ENCODE measurements around the gene LCA5L. TPM values are rescaled to one million over a fixed set of nuclear protein-coding genes. Genes with fewer than 3 reads are reported as not detected.

The LCA5L gene
- total and polyA plus RNA-seq, 2 of the 13 experiments (the other 11 are each of a cell fraction or from before 2014, with no cell fraction given): 0.13 to 0.55 TPM

DNA sequence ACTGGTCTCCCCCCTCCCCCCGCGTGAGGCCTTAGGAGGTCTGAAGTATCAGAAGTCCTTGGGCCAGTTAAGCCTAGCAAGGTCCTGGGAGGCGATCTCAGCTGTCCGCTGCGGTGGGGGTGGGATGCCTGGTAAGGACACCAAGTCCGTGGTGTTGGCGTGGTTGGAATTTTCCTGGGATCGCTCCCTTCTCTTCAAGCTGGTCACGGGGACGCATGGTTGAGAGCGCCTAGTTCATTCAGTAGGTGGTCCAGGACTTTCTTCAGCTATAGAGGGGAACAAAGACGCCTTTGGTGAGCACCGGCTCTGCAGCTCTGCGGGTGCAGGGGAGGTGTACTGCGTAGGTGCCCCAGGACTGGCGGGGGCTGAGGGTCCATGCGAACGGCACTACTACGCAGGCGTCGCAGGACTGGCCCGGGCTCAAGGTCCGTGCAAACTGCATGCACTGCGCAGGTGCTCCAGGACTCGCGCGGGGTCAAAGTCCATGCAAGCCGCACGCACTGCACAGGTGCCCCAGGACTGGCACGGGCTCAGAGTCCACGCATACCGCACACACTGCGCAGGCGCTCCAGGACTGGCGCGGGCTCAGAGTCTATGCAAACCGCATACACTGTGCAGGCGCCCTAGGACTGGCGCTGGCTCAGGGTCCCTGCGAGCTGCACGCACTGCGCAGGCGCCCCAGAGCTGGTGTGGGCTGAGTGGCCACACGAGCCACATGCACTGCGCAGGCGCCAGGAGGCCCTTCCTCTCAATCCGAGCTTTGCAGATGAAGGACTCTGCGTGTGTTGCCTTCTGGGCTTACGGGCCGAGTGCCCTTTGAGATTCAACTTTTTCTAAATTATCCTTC, 60.1 kb downstream of the LCA5L start (continued):
- TF ChIP-seq ZSCAN29 (CRISPR knock-in tag; conservative IDR thresholded peaks at IDR 0.05) (peak; percentile 99), ZNF790 (CRISPR knock-in tag; IDR thresholded peaks at IDR 0.05; ENCODE audit: borderline replicate concordance) (peak; percentile 51; the same call in 1 of the 2 replicates), NFE2L1 (CRISPR knock-in tag; IDR thresholded peaks at IDR 0.05; ENCODE audit: borderline replicate concordance) (no peak), ZBTB21 (CRISPR knock-in tag; IDR thresholded peaks at IDR 0.05) (no peak), HNRNPK (IDR thresholded peaks at IDR 0.05; ENCODE audit: low read depth, low read length, poor library complexity, severe bottlenecking) (no peak), ZNF703 (CRISPR knock-in tag; IDR thresholded peaks at IDR 0.05; ENCODE audit: borderline replicate concordance) (no peak; the same call in 1 of the 2 replicates), ZNF230 (CRISPR knock-in tag; IDR thresholded peaks at IDR 0.05) (no peak), ZNF577 (CRISPR knock-in tag; IDR thresholded peaks at IDR 0.05; ENCODE audit: borderline replicate concordance, low read depth) (no peak), REXO4 (CRISPR knock-in tag; IDR thresholded peaks at IDR 0.05; ENCODE audit: borderline replicate concordance) (no peak), ZNF775 (CRISPR knock-in tag; IDR thresholded peaks at IDR 0.05; ENCODE audit: borderline replicate concordance) (no peak), ZNF207 (IDR thresholded peaks at IDR 0.05; ENCODE audit: borderline replicate concordance) (no peak), MTF2 (CRISPR knock-in tag; IDR thresholded peaks at IDR 0.05; ENCODE audit: borderline replicate concordance) (no peak), NR2F2 (IDR thresholded peaks at IDR 0.05; ENCODE audit: borderline replicate concordance, low read depth) (no peak), TP53 (CRISPR knock-in tag; conservative IDR thresholded peaks at IDR 0.05) (peak; percentile 50; the same call in 1 of the 2 replicates)
- TF ChIP-seq, protein P1, sequence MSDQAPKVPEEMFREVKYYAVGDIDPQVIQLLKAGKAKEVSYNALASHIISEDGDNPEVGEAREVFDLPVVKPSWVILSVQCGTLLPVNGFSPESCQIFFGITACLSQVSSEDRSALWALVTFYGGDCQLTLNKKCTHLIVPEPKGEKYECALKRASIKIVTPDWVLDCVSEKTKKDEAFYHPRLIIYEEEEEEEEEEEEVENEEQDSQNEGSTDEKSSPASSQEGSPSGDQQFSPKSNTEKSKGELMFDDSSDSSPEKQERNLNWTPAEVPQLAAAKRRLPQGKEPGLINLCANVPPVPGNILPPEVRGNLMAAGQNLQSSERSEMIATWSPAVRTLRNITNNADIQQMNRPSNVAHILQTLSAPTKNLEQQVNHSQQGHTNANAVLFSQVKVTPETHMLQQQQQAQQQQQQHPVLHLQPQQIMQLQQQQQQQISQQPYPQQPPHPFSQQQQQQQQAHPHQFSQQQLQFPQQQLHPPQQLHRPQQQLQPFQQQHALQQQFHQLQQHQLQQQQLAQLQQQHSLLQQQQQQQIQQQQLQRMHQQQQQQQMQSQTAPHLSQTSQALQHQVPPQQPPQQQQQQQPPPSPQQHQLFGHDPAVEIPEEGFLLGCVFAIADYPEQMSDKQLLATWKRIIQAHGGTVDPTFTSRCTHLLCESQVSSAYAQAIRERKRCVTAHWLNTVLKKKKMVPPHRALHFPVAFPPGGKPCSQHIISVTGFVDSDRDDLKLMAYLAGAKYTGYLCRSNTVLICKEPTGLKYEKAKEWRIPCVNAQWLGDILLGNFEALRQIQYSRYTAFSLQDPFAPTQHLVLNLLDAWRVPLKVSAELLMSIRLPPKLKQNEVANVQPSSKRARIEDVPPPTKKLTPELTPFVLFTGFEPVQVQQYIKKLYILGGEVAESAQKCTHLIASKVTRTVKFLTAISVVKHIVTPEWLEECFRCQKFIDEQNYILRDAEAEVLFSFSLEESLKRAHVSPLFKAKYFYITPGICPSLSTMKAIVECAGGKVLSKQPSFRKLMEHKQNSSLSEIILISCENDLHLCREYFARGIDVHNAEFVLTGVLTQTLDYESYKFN (CRISPR knock-in tag; conservative IDR thresholded peaks at IDR 0.05): peak; percentile 98
- TF ChIP-seq, protein P2, sequence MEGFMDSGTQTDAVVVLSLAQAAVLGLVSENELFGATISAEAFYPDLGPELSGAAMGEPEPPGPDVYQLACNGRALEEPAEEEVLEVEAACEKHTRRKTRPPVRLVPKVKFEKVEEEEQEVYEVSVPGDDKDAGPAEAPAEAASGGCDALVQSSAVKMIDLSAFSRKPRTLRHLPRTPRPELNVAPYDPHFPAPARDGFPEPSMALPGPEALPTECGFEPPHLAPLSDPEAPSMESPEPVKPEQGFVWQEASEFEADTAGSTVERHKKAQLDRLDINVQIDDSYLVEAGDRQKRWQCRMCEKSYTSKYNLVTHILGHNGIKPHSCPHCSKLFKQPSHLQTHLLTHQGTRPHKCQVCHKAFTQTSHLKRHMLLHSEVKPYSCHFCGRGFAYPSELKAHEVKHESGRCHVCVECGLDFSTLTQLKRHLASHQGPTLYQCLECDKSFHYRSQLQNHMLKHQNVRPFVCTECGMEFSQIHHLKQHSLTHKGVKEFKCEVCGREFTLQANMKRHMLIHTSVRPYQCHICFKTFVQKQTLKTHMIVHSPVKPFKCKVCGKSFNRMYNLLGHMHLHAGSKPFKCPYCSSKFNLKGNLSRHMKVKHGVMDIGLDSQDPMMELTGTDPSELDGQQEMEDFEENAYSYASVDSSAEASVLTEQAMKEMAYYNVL (CRISPR knock-in tag; IDR thresholded peaks at IDR 0.05; ENCODE audit: borderline replicate concordance): no peak
- TF ChIP-seq, protein P3, sequence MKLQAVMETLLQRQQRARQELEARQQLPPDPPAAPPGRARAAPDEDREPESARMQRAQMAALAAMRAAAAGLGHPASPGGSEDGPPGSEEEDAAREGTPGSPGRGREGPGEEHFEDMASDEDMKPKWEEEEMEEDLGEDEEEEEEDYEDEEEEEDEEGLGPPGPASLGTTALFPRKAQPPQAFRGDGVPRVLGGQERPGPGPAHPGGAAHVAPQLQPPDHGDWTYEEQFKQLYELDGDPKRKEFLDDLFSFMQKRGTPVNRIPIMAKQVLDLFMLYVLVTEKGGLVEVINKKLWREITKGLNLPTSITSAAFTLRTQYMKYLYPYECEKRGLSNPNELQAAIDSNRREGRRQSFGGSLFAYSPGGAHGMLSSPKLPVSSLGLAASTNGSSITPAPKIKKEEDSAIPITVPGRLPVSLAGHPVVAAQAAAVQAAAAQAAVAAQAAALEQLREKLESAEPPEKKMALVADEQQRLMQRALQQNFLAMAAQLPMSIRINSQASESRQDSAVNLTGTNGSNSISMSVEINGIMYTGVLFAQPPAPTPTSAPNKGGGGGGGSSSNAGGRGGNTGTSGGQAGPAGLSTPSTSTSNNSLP (IDR thresholded peaks at IDR 0.05; ENCODE audit: low read depth, low read length): no peak
